Measurements from ENCODE around the gene PIGL. TPM values are rescaled to one million over a fixed set of nuclear protein-coding genes. Genes with fewer than 3 reads are reported as not detected.
A peak's percentile ranks its signal among the peaks of the same experiment; 100 is the strongest.

The PIGL gene
- total RNA-seq, 2 experiments from 2014 or later = 33.4 to 33.6 TPM

DNA sequence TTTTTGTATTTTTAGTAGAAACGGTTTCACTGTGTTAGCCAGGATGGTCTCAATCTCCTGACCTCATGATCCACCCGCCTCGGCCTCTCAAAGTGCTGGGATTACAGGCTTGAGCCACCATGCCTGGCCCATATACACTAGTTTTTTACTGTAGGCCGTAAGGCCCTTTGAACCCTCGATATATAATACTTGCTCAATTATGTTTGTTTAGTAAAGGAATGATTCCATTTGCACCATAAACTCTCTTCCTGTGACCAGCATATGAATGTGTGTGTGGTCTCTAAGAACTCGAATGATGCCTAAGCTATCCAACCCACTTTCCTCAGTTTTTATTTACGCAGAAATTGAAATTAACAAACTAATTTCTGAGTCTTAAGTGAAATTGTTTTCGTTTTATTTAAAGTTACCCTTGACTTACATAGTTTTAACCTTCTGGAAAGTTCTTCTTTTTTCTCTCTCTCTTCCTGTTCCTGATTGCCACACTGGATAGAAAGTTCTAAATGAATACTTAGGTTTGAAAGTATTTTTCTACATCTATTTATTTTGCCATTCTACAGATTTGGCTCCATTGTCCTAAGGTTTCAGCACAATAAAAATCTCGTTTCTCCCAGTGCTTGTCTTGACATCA is 37.9 kb downstream of the PIGL start:
- DNase-seq (no peak), ATAC-seq (no peak)
- H3K36me3 Mint-ChIP-seq (ENCODE audit: low read depth) = peaks cover 18% of the 10 kb centered on the region
- H3K9me3 Mint-ChIP-seq (ENCODE audit: low read depth) = no peaks in the 10 kb centered on the region
- no peak overlapping the region for H3K4me3 Mint-ChIP-seq
- no peaks in the 10 kb centered on the region for H3K27me3 Mint-ChIP-seq
- H3K4me1 Mint-ChIP-seq = peaks cover 14% of the 10 kb centered on the region
- H3K27ac Mint-ChIP-seq = no peak overlapping the region
- intact Hi-C loops (cut with DNase I, micrococcal nuclease) = no loop called here
- POLR2A ChIA-PET = no interaction called here
- CTCF ChIA-PET = interaction anchor here (0.8 to 1.0 kb wide), 2 partner anchors 22 to 60 kb away, joined by 3 read pairs; no protein-coding TSS in a partner anchor

DNA sequence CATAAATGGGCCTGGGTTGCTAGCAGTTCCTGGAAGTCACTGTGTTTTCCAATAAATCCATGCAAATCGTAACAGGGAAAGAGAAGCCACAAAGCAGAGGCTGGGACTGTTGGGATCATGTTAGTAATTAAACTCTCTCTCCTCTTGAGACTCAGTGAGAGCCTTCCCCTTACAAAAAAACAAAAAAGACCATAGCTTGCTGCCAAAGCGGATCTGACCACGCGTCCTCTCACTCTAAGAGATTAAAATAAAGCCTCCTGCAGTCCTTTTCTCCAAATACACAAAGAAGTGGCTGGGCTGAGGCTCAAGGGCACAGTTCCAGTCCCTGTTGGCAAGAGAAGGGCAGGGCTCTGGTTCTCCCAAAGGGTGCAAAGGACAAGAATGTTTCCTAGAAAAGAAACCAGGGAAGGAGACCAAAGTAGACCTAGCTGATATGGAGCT is 38.5 kb downstream of the PIGL start:
- POLR2A ChIA-PET = no interaction called here
- no peak for DNase-seq
- H3K27ac Mint-ChIP-seq = no peak overlapping the region
- H3K9me3 Mint-ChIP-seq (ENCODE audit: low read depth) = no peaks in the 10 kb centered on the region
- CTCF ChIA-PET = interaction anchor here (0.8 to 1.0 kb wide), 2 partner anchors 22 to 59 kb away, joined by 3 read pairs; no protein-coding TSS in a partner anchor
- peaks cover 12% of the 10 kb centered on the region for H3K4me1 Mint-ChIP-seq
- peaks cover 21% of the 10 kb centered on the region for H3K36me3 Mint-ChIP-seq (ENCODE audit: low read depth)
- H3K27me3 Mint-ChIP-seq = no peaks in the 10 kb centered on the region
- ATAC-seq = no peak
- H3K4me3 Mint-ChIP-seq = no peak overlapping the region
- intact Hi-C loops (cut with DNase I, micrococcal nuclease) = no loop called here

DNA sequence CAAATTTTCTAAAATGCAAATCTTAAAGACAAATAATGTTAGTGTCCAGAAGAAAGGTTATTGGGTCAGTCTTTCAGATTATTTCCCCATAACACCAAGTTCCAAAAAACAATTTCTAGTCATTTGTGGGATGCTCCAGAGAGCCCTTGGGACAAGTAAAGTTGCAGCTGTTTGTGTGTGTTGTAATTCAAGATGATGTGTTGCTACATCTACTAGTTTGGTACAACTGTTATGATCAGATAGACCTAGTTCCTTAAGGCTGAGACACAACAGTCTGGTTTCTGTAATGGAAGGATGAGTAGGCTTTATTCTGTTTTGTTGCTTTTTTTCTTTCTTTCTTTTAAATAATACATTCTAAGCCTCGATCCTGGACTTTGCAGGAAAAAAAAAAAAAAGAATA is 41.9 kb downstream of the PIGL start:
- H3K27me3 Mint-ChIP-seq = no peaks in the 10 kb centered on the region
- H3K27ac Mint-ChIP-seq = no peak overlapping the region
- H3K4me1 Mint-ChIP-seq = peaks cover 3% of the 10 kb centered on the region
- POLR2A ChIA-PET = no interaction called here
- intact Hi-C loops (cut with DNase I, micrococcal nuclease) = no loop called here
- no peak for DNase-seq
- no peak overlapping the region for H3K4me3 Mint-ChIP-seq
- H3K9me3 Mint-ChIP-seq (ENCODE audit: low read depth) = no peaks in the 10 kb centered on the region
- no peak for ATAC-seq
- CTCF ChIA-PET = no interaction called here
- peaks cover 14% of the 10 kb centered on the region for H3K36me3 Mint-ChIP-seq (ENCODE audit: low read depth)

DNA sequence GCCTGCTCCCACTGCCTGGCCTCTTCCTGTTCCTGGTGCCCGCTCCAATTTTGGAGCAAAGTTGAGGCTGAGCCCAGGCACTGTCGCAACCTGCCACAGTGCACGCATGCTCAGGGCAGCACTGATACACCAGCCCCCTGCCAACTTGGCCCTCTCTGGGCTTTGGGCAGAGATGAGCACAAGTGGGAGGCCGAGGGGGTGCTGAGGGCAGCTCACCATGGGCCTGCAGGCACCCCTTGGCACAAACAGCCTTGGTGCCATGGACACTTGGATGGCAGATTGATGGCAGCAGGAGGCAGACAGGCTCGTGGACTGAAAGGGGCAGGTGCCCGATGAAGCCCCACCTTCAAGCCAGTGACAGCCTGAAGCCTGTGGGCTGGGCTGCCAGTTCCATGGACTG is 42.9 kb downstream of the PIGL start:
- ATAC-seq (no peak), DNase-seq (no peak)
- intact Hi-C loops (cut with DNase I, micrococcal nuclease) = no loop called here
- H3K27ac Mint-ChIP-seq = no peak overlapping the region
- H3K4me1 Mint-ChIP-seq = peaks cover 3% of the 10 kb centered on the region
- no peaks in the 10 kb centered on the region for H3K27me3 Mint-ChIP-seq
- ChIA-PET POLR2A (no interaction called here), CTCF (interaction anchor here (0.6 kb wide), 1 partner anchor 186 kb away, joined by 3 read pairs; no protein-coding TSS in a partner anchor)
- H3K4me3 Mint-ChIP-seq = no peak overlapping the region
- H3K9me3 Mint-ChIP-seq (ENCODE audit: low read depth) = no peaks in the 10 kb centered on the region
- peaks cover 12% of the 10 kb centered on the region for H3K36me3 Mint-ChIP-seq (ENCODE audit: low read depth)

DNA sequence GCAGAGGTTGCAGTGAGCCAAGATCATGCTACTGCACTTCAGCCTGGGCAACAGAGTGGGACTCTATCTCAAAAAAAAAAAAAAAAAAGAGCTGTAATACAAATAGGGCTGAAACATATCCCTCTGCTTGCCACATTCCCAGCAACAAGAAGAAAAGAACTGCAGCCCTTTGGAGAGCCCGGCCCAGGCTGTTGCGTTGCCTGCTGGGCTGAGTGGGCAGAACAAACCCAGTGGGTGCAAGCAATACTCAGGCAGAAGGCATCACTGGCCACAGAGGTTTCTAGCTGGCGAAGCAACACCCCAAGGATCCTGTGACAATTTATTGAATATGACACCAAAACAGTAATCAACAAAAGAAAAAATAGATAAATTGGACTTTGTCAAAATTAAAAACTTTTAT is 44.0 kb downstream of the PIGL start:
- CTCF ChIA-PET = interaction anchor here (0.7 kb wide), 1 partner anchor 83 kb away, joined by 3 read pairs; no protein-coding TSS in a partner anchor
- Mint-ChIP-seq H3K4me3 (no peak overlapping the region), H3K4me1 (no peaks in the 10 kb centered on the region), H3K9me3 (ENCODE audit: low read depth) (no peaks in the 10 kb centered on the region), H3K27me3 (no peaks in the 10 kb centered on the region), H3K27ac (no peak overlapping the region), H3K36me3 (ENCODE audit: low read depth) (peaks cover 12% of the 10 kb centered on the region)
- intact Hi-C loops (cut with DNase I, micrococcal nuclease) = no loop called here
- POLR2A ChIA-PET = interaction anchor here (0.5 kb wide), 1 partner anchor 60 kb away, joined by 3 read pairs; no protein-coding TSS in a partner anchor
- DNase-seq = no peak
- no peak for ATAC-seq

DNA sequence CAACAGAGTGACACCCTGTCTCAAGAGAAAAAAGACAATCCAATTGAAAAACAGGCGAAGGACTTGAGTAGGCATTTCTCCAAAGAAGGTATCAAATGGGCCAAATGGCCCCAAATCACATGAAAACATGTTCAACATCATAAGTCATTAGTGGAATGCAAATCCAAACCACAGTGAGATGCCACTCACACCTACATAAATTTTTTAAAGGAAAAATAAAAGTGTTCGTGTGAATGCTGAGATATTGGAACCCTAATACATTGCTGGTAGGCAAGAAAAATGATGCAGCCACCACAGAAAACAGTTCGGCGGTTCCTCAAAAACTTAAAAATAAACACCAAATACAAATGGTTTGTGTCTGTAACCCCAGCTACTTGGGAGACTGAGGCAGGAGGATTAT is 45.2 kb downstream of the PIGL start:
- no peaks in the 10 kb centered on the region for H3K9me3 Mint-ChIP-seq (ENCODE audit: low read depth)
- H3K36me3 Mint-ChIP-seq (ENCODE audit: low read depth) = peaks cover 12% of the 10 kb centered on the region
- H3K27ac Mint-ChIP-seq = no peak overlapping the region
- DNase-seq = no peak
- POLR2A ChIA-PET = no interaction called here
- ATAC-seq = no peak
- intact Hi-C loops (cut with DNase I, micrococcal nuclease) = no loop called here
- H3K4me1 Mint-ChIP-seq = peaks cover 4% of the 10 kb centered on the region
- H3K27me3 Mint-ChIP-seq = no peaks in the 10 kb centered on the region
- H3K4me3 Mint-ChIP-seq = no peak overlapping the region
- CTCF ChIA-PET = no interaction called here

DNA sequence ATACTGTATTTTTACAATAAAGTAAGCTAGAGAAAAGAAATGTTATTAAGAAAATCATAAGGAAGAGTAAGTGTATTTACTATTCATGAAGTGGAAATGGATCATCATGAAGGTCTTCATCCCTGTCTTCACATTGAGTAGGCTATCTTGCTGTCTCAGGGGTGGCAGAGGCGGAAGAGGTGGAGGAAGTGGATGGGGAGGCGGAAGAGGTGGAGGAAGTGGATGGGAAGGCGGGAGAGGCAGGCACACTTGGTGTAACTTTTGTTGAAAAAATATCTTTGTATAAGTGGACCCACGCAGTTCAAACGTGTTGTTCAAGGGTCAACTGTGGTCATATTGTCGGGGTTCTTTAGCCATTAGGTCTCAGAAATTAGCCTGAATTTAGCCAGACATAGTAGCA is 50.2 kb downstream of the PIGL start:
- DNase-seq (no peak), ATAC-seq (no peak)
- H3K4me3 Mint-ChIP-seq = no peak overlapping the region
- H3K9me3 Mint-ChIP-seq (ENCODE audit: low read depth) = no peaks in the 10 kb centered on the region
- intact Hi-C loops (cut with DNase I, micrococcal nuclease) = no loop called here
- H3K27me3 Mint-ChIP-seq = no peaks in the 10 kb centered on the region
- H3K27ac Mint-ChIP-seq = peak overlapping the region; percentile 75
- peaks cover 19% of the 10 kb centered on the region for H3K4me1 Mint-ChIP-seq
- CTCF ChIA-PET = interaction anchor here (0.6 to 0.7 kb wide), 2 partner anchors 98 to 140 kb away, joined by 3 read pairs; no protein-coding TSS in a partner anchor
- POLR2A ChIA-PET = no interaction called here
- peaks cover 2% of the 10 kb centered on the region for H3K36me3 Mint-ChIP-seq (ENCODE audit: low read depth)

DNA sequence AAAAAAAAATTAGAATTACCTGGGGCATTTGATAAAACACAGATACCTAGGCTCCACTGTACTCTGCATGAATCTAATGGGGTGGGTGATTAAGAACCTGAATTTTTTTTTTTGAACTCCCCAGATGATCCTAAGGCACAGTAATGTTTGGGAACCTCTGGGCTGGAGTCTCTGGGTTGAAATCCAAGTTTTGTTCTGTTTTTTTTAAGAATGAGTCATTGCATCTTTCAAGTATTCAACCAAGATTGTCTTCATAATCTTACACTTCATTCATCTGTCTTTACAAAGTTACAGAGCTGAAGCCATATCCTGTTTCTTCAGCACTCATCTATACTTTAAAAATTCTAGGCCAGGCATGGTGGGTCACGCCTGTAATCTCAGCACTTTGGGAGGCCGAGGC is 52.6 kb downstream of the PIGL start:
- Mint-ChIP-seq H3K27me3 (no peaks in the 10 kb centered on the region), H3K4me1 (peaks cover 25% of the 10 kb centered on the region), H3K36me3 (ENCODE audit: low read depth) (peaks cover 7% of the 10 kb centered on the region), H3K4me3 (no peak overlapping the region), H3K27ac (no peak overlapping the region), H3K9me3 (ENCODE audit: low read depth) (no peaks in the 10 kb centered on the region)
- POLR2A ChIA-PET = interaction anchor here (0.6 to 0.7 kb wide), 2 partner anchors 16 to 28 kb away, joined by 3 to 6 read pairs; no protein-coding TSS in a partner anchor
- no peak for ATAC-seq
- CTCF ChIA-PET = no interaction called here
- intact Hi-C loops (cut with DNase I, micrococcal nuclease) = no loop called here
- DNase-seq = no peak

DNA sequence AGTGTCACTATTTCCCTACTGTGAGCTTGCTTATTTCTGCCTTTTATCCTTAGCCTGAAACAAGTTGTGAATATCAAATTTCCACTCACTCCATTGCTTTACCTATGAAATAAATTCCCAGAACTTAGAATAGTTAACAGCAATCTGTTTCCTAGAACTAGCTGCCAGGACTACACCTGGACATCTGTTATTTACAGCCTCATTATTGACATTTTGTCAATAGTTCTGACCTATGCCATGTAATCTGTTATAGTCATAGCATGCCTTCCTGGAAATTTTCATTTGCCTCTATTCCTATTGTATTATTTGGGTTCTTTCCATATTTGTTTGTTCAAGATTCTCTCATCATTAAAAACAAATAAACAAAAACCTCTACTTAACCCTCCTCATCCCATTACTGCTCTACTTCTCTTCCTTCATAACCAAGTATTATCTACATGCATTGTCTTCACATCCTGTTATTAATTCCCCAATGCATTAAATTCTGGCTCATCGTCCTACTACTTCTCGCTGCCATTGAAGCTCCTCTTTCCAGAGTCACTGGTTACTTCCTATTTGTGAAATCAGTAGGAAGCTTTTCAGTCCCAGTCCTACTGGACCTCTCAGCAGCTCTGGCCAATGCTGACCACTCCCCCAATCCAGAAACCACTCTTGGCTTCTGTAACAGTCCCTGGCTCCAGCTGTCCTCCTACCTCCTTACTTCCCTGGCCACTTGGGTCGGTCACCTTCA is 55.3 kb downstream of the PIGL start:
- POLR2A ChIA-PET = no interaction called here
- no peak overlapping the region for H3K27ac Mint-ChIP-seq
- peaks cover 21% of the 10 kb centered on the region for H3K4me1 Mint-ChIP-seq
- H3K4me3 Mint-ChIP-seq = no peak overlapping the region
- intact Hi-C loops (cut with DNase I, micrococcal nuclease) = no loop called here
- H3K27me3 Mint-ChIP-seq = no peaks in the 10 kb centered on the region
- CTCF ChIA-PET = no interaction called here
- no peak for DNase-seq
- H3K36me3 Mint-ChIP-seq (ENCODE audit: low read depth) = peaks cover 22% of the 10 kb centered on the region
- no peak for ATAC-seq
- H3K9me3 Mint-ChIP-seq (ENCODE audit: low read depth) = peaks cover 4% of the 10 kb centered on the region

DNA sequence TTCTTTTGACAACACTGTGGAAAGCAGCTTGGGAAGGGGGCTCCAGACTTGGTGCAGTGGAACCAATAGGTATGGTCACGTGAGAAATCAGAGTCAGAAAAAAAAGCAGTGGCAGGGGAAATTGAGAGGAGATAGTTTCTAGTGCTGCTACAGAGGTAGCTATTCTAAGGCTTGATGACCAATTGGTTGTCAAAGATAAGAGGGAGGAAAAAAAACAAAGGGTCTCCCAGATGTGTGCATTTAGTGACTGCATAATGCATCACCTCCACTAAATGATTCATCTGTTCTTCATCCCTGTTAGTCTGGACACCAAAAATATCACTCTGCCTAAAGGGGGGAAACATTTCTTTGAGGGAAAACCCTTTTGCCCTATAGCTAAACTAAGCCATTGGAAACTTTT is 56.5 kb downstream of the PIGL start:
- Mint-ChIP-seq H3K9me3 (ENCODE audit: low read depth) (peaks cover 4% of the 10 kb centered on the region), H3K36me3 (ENCODE audit: low read depth) (peaks cover 29% of the 10 kb centered on the region), H3K27ac (peak overlapping the region; percentile 27), H3K4me1 (peaks cover 10% of the 10 kb centered on the region), H3K27me3 (no peaks in the 10 kb centered on the region), H3K4me3 (no peak overlapping the region)
- ATAC-seq = no peak
- POLR2A ChIA-PET = no interaction called here
- intact Hi-C loops (cut with DNase I, micrococcal nuclease) = no loop called here
- CTCF ChIA-PET = interaction anchor here (0.6 to 1.1 kb wide), 3 partner anchors 12 to 305 kb away, joined by 3 read pairs; no protein-coding TSS in a partner anchor
- no peak for DNase-seq

DNA sequence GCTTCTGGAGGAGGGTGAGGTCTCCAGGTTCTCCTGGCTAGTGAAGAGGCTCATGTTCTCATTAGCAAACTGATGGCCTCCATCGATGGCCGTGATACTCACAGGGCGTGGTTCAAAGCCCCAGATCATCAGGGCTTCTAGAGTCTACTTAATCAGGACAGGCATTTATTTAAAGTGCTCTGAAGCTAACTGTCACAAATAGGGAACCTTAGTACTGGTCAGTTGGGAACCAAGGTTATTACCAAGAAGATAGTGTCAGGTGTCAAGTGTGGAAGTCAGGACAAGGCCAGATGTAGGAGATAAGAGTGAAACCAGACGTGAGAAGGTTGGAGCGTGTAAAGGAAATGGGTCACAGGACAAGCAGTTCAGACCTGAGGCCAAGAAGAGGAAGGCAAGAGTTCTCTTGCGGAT is 56.9 kb downstream of the PIGL start:
- Mint-ChIP-seq H3K4me1 (peaks cover 10% of the 10 kb centered on the region), H3K36me3 (ENCODE audit: low read depth) (peaks cover 34% of the 10 kb centered on the region), H3K4me3 (no peak overlapping the region), H3K27ac (peak overlapping the region; percentile 27), H3K27me3 (no peaks in the 10 kb centered on the region), H3K9me3 (ENCODE audit: low read depth) (peaks cover 4% of the 10 kb centered on the region)
- POLR2A ChIA-PET = no interaction called here
- no peak for ATAC-seq
- no peak for DNase-seq
- intact Hi-C loops (cut with DNase I, micrococcal nuclease) = no loop called here
- CTCF ChIA-PET = interaction anchor here (0.9 to 1.2 kb wide), 3 partner anchors 12 to 247 kb away, joined by 3 to 4 read pairs (median 3); no protein-coding TSS in a partner anchor

DNA sequence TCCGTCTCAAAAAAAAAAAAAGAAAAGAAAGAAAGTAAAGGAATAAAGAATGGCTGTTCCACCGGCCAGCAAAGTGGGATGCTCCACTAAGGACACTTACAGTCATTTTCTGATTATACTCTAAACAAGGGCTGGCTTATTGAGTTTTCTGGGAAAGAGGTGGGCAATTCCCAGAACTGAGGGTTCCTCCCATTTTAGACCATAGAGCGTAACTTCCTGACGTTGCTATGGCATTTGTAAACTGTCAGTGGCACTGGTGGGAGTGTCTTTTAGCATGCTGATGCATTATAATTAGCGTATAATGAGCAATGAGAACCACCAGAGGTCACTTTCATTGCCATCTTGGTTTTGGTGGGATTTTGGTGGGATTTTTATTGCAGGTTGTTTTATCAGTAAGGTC is 58.0 kb downstream of the PIGL start:
- Mint-ChIP-seq H3K4me3 (no peak overlapping the region), H3K4me1 (peaks cover 6% of the 10 kb centered on the region), H3K27ac (no peak overlapping the region), H3K36me3 (ENCODE audit: low read depth) (peaks cover 37% of the 10 kb centered on the region), H3K9me3 (ENCODE audit: low read depth) (peaks cover 4% of the 10 kb centered on the region), H3K27me3 (no peaks in the 10 kb centered on the region)
- no peak for DNase-seq
- intact Hi-C loops (cut with DNase I, micrococcal nuclease) = no loop called here
- CTCF ChIA-PET = interaction anchor here (1.2 kb wide), 1 partner anchor 36 kb away, joined by 4 read pairs; no protein-coding TSS in a partner anchor
- no peak for ATAC-seq
- POLR2A ChIA-PET = no interaction called here

All from activated CD4-positive, alpha-beta T cell treated with anti-CD3 and anti-CD28 coated beads for 36 hours (primary cell).